GM21619 (cell line): ENCODE measurements around the gene IL17F.

Source experiments
- ATAC-seq: cut with Tn5 transposase; IDR thresholded peaks from one replicate; pipeline ENCODE4 v1.9.1; 2021; ENCODE audit not compliant: unreplicated experiment

Gene IL17F

GRCh38 chr6:52244400-52244799 lies at the start of gene IL17F:
TSS of gene IL17F (minus strand) at chr6:52244500. CDS start at chr6:52244429, 71 bp downstream.
- no peak for ATAC-seq

- no peak for ATAC-seq
Measured at GRCh38 chr6:52293067-52293466, 48.8 kb upstream of the IL17F start.

- ATAC-seq, result no peak
Measured at GRCh38 chr6:52288841-52289240, 44.5 kb upstream of the IL17F start.

GRCh38 chr6:52288216-52288615 lies 43.9 kb upstream of the IL17F start:
- no peak for ATAC-seq

DNA sequence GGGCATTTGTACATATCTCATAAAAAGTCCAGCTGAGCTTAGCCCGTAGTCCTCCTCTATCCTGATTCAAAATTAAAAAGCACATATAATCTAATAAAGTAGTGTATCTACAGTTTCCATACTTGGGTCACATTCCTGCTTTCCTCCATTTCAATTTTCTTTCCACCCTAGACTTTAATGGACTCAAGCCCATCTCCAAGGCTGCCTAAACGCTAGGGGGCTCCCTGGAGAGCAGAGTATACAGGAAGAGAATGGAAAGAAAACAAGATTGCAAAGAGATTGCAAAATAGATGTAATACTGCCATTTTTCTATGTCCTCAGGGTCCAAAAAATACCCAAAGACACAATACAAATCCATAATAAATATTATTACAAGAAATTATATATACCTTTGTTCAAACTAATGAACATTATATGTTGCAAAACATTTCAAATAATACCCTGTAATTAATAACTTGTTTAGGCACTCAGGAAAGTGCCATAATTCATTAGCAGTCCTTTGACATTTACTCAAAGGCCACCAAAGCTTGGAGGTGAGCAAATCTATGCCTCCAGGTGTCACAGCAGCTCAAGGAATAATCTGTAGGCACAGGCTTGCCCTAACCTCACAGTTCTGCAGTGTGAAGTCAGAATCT lies 42.6 kb upstream of the IL17F start:
- no peak for ATAC-seq

GRCh38 chr6:52285177-52286068 lies 41.1 kb upstream of the IL17F start:
- no peak for ATAC-seq

GRCh38 chr6:52284460-52285176 lies 40.3 kb upstream of the IL17F start, which contains the start of gene MCM3:
TSS of gene MCM3 (minus strand) at chr6:52284742. CDS start at chr6:52284674, 68 bp downstream.
- peak; percentile 96 for ATAC-seq

- peak; percentile 3 for ATAC-seq
Measured at GRCh38 chr6:52284131-52284459, 39.8 kb upstream of the IL17F start.

- ATAC-seq, result no peak
Measured at GRCh38 chr6:52283111-52283510, 38.8 kb upstream of the IL17F start.

DNA sequence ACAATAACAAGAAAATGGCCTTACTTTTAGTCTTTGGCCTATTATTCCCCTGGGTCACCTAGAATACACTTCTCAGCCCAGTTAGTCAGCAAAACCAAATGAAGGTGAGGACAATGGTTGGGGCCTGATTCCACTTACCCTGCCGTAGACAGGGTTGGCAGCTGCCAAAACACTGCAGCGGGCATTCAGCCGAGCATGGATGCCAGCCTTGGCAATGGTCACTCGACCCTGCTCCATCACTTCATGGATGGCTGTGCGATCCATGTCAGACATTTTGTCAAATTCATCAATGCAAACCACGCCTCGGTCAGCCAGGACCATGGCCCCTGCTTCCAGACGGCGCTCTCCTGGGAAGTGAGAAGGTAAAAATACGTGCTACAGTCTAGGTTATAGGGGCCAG lies 31.8 kb upstream of the IL17F start:
- ATAC-seq, result no peak

GRCh38 chr6:52271852-52272460 lies 27.7 kb upstream of the IL17F start:
- ATAC-seq, result no peak

DNA sequence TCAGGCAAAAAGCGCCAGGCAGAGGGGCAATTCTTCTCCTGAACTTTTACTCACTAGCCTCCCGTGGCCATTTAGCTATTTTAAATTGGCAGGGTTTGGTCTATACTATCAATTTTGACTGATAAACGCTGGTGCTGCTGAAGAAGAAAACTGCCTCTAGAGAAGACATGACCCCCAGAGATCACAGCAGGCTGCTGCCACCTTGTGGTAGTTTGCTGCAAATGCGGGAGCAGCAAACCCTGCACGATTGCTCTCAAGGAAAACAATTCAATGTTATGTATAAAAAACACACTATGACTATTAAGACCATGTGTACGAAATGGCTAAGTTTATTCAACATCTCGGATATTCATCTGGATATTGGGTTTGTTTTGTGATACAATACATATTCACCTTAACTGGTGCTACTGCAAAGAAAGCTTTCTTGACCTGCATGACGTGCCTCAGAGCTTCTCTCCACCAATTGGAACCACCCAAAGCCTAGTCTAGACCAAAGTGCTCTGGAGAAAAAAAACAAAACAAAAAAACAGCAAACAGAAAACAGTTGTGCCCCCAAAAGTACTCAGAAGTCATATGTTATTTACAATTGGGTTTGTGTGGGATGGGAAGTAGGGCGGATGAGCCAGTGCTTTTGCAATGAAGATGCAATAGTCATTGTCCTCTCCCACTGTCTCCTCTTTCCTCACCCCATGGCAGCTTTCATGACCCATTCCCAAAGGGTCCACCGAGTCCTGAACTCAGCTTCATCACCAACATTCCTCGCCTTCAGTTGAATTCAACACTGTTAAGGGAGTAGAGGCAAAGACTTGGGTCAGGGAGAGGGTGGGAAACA lies 19.6 kb upstream of the IL17F start:
- peak; percentile 78 for ATAC-seq

DNA sequence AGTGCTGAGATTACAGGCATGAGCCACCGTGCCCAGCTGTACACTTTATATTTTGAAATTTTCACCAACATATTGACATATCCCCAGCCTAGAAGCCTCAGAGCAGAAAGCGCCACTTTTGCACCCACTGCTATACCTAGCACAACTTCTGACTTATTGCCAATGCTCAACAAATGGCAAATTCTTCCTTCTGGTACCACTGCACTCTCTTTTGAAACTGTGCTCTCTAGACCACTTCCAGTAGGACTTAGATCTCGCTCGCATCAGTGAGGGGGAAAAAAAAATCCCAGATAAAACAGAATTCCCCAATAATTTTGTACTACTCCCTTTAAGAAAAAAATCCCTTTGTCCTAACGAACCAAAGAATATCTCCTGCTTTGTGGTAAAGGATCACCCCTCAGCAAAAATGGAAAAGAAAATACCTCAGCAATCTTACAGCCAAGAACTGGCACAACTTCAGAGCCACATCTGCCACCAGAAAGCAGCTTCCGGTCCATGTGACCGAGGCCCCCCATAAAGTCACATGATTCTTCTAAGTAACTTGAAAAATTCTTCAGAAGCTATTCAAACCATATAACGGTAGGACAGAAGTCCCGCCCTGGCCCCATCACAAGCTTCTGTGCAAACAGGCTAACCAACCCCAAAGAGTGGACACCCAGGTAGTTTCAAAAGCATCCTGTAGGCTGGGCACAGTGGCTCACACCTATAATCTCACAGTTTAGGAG lies 18.5 kb upstream of the IL17F start:
- ATAC-seq, result no peak

DNA sequence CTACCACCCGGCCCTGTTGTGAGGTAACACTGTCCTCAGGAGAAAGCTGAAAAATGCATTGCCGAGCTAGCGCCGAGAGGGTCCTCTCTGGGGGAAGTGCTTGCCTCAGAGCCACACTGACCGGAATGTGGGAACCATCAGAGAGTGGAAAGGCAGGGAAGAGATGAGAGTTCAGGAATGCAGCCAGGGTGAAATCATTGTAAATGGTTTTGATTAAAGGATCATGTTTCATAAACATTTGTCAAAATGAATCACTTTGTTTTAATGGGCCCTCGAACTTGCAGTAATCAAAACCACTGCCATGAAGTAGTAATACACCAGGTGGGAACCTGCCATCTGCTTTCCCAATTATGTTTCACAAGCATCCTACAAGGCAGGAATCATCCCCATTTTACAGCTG lies 16.9 kb upstream of the IL17F start:
- no peak for ATAC-seq

GRCh38 chr6:52260634-52261033 lies 16.3 kb upstream of the IL17F start:
- no peak for ATAC-seq

DNA sequence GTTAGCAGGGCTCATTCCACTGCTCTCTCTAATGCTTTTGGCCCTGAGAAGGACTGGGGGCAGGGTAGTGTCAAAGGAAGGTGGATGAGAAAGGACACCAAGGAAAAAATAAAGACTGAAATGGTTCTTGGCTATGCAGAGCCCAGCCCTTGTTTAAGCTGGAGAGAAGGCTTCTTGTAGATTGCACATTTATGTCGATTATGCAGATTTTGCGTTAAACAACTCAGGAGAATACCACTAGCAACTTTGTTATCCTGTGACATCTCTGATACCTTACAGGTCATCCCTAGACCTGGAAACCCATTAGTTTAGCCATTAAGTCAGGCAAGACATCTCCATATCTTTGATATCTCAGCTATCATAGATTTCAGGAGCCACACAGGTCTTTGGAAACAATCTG lies 11.1 kb upstream of the IL17F start:
- ATAC-seq, result no peak

- no peak for ATAC-seq
Measured at GRCh38 chr6:52254731-52255378, 10.6 kb upstream of the IL17F start.

- no peak for ATAC-seq
Measured at GRCh38 chr6:52253494-52253893, 9.2 kb upstream of the IL17F start.

GRCh38 chr6:52251113-52251512 lies 6.8 kb upstream of the IL17F start:
- no peak for ATAC-seq
